HG03039 (cell line): Measurements from ENCODE around the gene TRIOBP.
A peak's percentile ranks its signal among the peaks of the same experiment; 100 is the strongest.

Experiments
- ATAC-seq: cut with Tn5 transposase; IDR thresholded peaks from one replicate; pipeline ENCODE4 v1.9.1; 2021; ENCODE audit warnings: mild to moderate bottlenecking, moderate library complexity; ENCODE audit not compliant: unreplicated experiment

Gene TRIOBP

GRCh38 chr22:37664249-37665101, 32.4 kb upstream of the TRIOBP start:
- ATAC-seq: no peak

DNA sequence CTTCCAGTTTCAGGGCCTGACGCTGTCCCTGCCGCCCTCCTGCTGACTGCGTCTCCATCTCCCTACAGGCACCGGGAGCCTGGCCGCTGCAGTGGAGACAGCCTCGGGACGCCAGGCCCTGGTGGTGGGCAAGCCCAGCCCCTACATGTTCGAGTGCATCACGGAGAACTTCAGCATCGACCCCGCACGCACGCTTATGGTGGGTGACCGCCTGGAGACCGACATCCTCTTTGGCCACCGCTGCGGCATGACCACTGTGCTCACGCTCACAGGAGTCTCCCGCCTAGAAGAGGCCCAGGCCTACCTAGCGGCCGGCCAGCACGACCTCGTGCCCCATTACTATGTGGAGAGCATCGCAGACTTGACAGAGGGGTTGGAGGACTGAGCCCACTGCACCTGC, 31.4 kb upstream of the TRIOBP start:
- no peak for ATAC-seq

DNA sequence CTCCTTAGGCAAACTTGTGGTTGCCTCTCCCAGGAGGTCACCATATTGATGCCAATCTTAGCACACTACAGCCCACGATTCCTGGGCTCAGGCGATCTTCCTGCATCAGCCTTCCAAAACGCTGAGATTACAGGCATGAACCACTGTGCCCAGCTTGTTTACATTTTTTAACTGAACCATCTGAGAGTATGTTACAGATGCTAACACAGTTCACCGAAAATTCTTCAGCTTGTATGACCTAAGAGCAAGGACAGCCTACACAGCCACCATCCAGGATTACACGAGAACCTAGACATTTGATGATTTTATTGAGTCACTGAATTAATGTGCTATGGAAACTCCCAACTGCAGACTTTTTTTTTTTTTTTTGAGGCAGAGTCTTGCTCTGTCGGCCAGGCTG, 27.3 kb upstream of the TRIOBP start:
- no peak for ATAC-seq

DNA sequence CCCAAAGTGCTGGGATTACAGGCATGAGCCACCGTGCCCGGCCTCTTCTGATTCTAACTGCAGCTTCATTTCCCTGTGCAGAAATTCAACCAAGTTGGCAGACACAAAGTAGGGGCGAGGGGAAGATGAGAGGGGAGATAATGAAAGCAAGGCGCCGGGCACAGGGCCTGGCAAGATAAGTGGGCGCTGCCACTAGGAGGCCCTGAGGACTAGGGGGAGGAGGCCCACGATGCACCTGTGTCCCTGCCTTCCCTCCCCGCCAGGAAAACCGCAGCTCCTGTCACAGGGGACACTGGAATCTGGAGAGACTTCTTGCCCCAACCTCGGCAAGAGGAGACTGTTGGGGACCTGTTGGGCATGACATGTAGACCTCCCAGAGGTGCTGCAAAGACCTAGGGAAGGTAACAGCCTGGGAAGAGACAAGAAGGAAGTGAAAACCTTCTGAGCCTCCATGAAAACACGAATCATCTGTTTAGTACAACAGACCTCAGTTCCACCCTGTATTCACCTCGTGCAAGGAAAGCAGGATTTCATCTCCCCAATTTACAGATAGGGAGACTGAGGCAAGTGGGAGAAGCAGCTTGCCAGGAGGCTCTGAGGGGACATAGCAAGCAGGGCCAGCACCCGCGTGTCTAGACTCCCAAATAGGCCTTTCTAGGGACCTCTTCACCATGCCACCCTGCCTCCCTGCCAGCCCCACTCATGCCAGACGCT, 24.5 kb upstream of the TRIOBP start:
- no peak for ATAC-seq

DNA sequence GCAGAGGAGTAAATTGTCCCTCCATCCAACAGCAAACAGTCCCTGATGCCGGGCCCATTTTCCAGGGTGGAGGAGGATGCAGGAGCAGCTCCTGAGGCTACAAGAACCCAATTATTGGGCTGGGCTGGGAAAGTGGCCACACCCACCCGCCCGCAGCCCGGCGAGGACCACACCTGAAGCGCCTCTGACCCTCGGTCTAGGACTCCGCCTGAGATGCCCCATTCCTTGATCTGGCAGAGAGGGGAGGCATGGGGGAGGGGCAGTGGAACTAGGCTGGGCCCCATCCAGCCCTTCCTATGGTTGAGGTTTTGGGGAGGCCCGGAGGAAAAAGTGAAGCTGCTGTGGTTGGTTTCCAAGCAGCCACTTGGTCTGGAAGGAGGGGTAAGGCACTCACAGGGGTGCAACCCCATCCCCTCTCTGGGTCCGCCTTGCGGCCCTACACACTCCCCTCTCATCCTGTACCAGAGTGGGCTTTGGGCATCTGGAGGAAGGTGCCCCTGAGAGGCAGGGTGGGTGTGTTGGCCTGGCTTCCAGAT, 23.9 kb upstream of the TRIOBP start:
- no peak for ATAC-seq

DNA sequence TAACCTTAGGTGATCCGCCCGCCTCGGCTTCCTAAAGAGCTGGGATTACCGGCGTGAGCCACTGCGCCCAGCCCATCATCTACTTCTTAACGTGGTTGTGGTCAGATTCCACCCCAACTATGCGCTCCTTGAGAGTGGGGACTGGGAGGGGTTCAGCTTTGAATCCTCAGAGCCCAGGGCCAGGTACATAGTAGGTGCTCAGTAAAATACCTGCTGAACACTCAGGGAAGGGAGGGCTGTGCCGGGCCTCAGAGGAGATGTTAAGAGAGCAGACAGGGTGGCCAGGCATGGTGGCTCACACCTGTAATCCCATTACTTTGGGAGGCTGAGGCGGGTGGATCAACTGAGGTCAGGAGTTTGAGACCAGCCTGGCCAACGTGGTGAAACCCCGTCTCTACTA, 22.6 kb upstream of the TRIOBP start:
- ATAC-seq: no peak

- peak; percentile 38 for ATAC-seq
These were observed 21.6 kb upstream of the TRIOBP start, which contains the start of gene LGALS1 for GRCh38 chr22:37674951-37675929. LGALS1 (plus strand) TSS chr22:37675636; CDS start chr22:37675703, 67 bp downstream.

DNA sequence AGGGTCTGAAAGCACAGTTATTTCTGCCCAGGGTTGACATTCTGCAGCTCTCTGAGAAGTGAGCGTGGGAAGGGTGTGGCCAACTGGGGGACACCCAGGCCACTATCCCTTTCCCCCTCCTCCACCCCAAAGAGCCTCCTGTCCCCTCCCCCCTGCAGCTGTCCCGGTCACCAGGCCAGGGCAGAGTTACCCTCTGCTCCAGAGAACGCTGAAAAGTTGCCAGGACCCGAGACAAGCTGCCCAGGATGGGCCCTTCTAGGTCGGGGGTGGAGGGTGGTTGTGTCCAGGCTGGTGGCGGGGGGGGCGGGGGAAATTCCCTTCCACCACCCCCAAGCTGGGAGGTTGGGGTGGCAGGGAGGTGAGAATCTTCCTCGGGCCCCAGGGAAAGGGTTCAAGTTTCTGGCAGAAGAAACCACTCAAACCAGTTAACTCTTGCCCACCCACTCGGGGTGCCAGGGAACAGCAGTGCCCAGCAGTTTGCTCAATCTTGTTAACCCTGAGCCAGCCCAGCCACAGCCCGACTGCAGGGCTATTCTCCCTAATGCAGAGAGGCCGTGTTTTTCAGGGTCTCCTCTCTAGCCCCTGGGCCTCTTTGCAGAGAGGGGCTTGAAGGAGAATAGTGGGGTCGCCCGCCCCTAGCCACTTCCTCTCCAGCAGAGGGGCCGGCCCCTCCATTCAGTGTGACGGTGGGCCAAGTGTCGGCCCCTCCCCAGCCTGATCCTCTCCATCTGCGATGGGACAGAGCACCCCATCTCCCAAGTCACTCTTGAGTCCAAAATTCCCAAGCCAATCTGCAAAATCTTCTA, 20.7 kb upstream of the TRIOBP start:
- ATAC-seq: peak; percentile 5

DNA sequence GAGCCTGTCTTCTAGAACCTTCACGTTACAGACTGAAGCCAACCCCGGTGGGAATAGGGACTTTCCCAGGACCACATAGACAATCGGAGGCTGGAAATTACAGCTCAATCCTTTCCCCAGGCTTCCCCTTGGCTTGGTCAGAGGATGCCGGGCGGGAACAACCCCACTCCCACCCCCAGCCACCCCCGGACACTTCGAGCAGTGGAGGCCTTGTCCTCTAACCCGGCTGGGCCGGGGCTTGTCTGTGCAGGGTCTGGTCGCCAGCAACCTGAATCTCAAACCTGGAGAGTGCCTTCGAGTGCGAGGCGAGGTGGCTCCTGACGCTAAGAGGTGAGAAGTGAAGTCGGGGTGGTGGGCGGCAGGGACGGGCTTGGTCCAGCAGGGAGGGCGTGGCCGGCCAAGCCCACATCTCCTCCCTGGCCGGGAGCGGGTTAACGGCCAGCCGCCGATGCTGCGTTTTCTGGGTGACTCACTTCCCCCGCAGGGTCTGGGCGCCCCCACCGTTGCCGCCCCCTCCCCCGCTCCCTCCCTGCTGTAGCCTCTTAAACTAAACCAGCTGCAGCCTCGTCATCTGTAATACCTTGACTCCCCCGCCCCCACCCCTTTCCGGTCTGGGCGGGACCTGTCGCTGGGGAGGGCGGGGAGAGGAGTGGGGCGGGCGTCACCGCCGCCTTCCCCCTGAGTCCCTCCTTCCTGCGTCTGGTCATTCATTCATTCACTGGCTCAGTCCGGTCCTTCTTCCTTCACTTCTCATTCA, 19.9 kb upstream of the TRIOBP start:
- ATAC-seq: peak; percentile 43

DNA sequence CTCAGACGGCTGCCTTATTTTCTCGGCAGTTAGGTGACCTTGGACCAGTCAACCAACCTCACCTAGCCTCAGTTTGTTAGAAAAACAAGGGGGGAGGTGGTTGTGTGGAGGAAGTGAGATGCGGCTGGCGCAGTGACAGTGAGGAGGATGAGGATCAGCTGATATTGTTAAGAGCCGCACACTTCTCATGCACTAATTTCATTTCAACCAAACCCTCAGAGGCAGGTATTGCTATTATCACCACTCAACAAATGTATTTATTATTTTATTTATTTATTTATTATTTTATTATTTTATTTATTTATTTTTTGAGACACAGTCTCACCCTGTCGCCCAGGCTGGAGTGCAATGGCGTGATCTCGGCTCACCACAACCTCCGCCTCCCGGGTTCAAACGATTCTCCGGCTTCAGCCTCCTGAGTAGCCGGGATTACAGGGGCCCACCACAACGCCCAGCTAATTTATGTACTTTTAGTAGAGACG, 19.3 kb upstream of the TRIOBP start:
- no peak for ATAC-seq

GRCh38 chr22:37678372-37678771, 18.5 kb upstream of the TRIOBP start:
- no peak for ATAC-seq

GRCh38 chr22:37679670-37680069, 17.2 kb upstream of the TRIOBP start:
- ATAC-seq: no peak

- no peak for ATAC-seq
These were observed 16.5 kb upstream of the TRIOBP start for GRCh38 chr22:37680191-37680851.

DNA sequence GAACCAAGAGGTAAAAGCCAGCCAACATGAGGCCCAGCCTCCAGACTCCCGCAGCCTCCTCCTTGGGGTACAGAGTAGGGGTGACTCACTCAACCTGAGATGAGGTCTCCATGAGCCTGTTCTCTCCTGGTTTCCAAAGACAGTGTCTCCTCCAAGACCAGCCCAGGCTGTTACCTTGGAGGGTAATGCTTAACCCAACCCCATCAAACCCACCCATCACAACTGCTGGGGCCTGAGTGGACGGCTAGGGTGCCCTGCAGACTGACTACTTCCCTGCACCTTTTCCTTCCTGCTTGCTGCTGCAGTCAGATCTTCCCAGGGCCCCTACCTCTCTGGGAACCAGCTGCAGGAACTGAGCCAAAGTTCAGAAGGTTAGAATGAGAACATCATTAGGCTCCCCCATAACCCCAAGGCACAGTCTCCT, 15.8 kb upstream of the TRIOBP start:
- no peak for ATAC-seq

GRCh38 chr22:37681556-37682049, 15.2 kb upstream of the TRIOBP start:
- no peak for ATAC-seq

DNA sequence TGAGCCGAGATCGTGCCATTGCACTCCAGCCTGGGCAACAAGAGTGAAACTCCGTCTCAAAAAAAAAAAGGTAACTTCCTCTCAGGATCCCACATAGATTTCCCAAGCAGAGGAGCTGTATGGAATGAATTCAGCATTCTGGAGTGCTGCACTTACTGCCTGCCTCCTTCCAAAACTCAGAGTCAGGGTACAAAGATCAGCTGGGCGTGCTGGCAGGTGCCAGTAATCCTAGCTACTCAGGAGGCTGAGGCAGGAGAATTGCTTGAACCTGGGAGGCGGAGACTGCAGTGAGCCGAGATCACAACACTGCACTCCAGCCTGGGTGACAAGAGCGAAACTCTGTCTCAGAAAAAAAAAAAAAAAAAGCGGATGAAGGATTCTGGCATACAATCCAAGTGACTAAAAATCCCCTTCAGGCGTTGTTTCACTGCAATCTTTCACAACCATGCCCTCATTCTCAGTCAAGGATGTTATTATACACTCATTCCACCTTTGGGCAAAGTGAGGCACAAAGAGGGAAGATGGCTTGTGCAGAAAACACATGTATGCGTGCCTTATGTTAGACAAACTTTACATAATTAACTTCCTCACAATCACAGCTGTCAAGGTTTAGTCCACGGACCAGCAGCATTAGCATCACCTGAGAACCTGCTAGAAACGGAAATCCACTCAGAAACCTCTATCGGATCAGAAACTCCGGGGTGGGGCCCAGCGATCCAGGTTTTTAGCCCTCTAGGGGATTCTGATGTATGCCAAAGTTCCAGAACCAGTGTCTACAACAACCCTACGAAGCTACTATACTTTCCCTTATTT, 11.8 kb upstream of the TRIOBP start:
- no peak for ATAC-seq
